Spinal cord (tissue), 10 donors: ENCODE measurements around the gene PEPD. TPM values are rescaled to one million over a fixed set of nuclear protein-coding genes. Genes with fewer than 3 reads are reported as not detected.
"Not testable (repeated sequence)": the region's sequence is repeated elsewhere in the genome, so short reads cannot be mapped to it uniquely, and the experiment has no call there.

Experiments
- DNase-seq, 6 donors: peaks; one replicate each; pipeline versions ENCODE4 v3.0.0 to v3.0.0-alpha.2; 2013 to 2015; ENCODE audit warnings: low spot score in 6 of 6, low read depth in 4 of 6
- H3K27ac ChIP-seq: one replicate; pipeline ENCODE4 v1.5.1; 2013; ENCODE audit warnings: low read depth, low read length, control low read depth
- H3K27me3 ChIP-seq: one replicate; pipeline ENCODE4 v1.6.1; 2013; ENCODE audit warnings: low read length; ENCODE audit not compliant: control insufficient read depth, insufficient read depth
- H3K36me3 ChIP-seq: one replicate; pipeline ENCODE4 v1.6.1; 2013; ENCODE audit warnings: low read length; ENCODE audit not compliant: control insufficient read depth, insufficient read depth
- H3K4me1 ChIP-seq: one replicate; pipeline ENCODE4 v1.6.1; 2013; ENCODE audit warnings: low read length; ENCODE audit not compliant: control insufficient read depth, insufficient read depth
- H3K4me3 ChIP-seq: one replicate; pipeline ENCODE4 v1.5.1; 2013; ENCODE audit warnings: low read depth, low read length, control low read depth
- H3K9me3 ChIP-seq: one replicate; pipeline ENCODE4 v1.6.1; 2013; ENCODE audit warnings: low read length; ENCODE audit not compliant: control insufficient read depth, insufficient read depth
- WGBS: methylation state at CpG from one replicate; pipeline ENCODE4 v1.1.5; 2013; ENCODE audit warnings: missing lambda C conversion rate; ENCODE audit not compliant: insufficient coverage; 5-methylcytosine and 5-hydroxymethylcytosine counted together
- polyA plus RNA-seq, 2 donors: library from polyadenylated mRNA; unstranded; fragments of 120-200 nt; gene quantifications; one replicate each; pipeline ENCODE4 v1.2.1, GENCODE V29; 2013; ENCODE audit not compliant: insufficient read length in 2 of 2
- total RNA-seq, 2 donors: library from RNA; depleted of rRNA in 1 of 2; stranded (reverse); fragments of 120-200 nt in 1 of 2; fragments of >200 nt in 1 of 2; gene quantifications; one replicate each; pipeline versions ENCODE4 v1.2.3 to v1.2.4, GENCODE V29; 2013 to 2014
- donor health status: healthy.

The PEPD gene
- total and polyA plus RNA-seq, 4 donors = 30.0 to 62.6 (median 48.6) TPM

DNA sequence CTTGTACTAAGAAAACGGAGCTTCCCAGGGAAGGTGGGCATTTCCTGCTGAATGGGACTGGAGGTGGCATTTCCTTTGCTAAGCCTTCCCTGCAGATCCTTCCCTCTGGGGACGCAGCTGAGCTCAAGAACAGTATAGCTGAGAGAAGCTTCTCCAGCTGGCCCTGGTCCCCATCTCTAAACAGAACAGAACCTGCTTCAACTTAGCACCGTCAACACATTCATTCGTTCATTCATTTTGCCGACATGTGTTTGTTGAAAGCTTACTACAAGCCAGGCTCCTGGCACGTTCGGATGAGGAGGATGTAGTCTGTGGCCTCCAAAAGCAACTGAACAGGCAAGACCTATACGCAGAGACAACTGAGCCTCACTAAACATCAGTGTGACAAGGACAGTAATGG, 36.6 kb upstream of the PEPD start:
- H3K9me3 ChIP-seq = no peaks in the 10 kb centered on the region
- WGBS = 71% methylated on average over 4 of the region's 8 CpGs
- no peaks in the 10 kb centered on the region for H3K27me3 ChIP-seq
- H3K4me3 ChIP-seq = no peak overlapping the region
- H3K4me1 ChIP-seq = peaks cover 21% of the 10 kb centered on the region
- no peak overlapping the region for H3K27ac ChIP-seq
- H3K36me3 ChIP-seq = no peaks in the 10 kb centered on the region
- DNase-seq = peak in 1 of 6 donors; percentile 72

- H3K27me3 ChIP-seq = no peaks in the 10 kb centered on the region
- DNase-seq = peak in 2 of 6 donors; percentile 37 to 68
- H3K27ac ChIP-seq = no peak overlapping the region
- H3K36me3 ChIP-seq = no peaks in the 10 kb centered on the region
- no peaks in the 10 kb centered on the region for H3K9me3 ChIP-seq
- no peak overlapping the region for H3K4me3 ChIP-seq
- 69% methylated on average over 9 of the region's 13 CpGs for WGBS
- peaks cover 21% of the 10 kb centered on the region for H3K4me1 ChIP-seq
These were observed 36.1 kb upstream of the PEPD start for GRCh38 chr19:33557720-33558119.

GRCh38 chr19:33557196-33557595, 35.6 kb upstream of the PEPD start:
- WGBS = 32% methylated on average over 6 of the region's 10 CpGs
- Histone ChIP-seq H3K27me3 (no peaks in the 10 kb centered on the region), H3K27ac (no peak overlapping the region), H3K9me3 (no peaks in the 10 kb centered on the region), H3K4me1 (peaks cover 21% of the 10 kb centered on the region), H3K4me3 (no peak overlapping the region), H3K36me3 (no peaks in the 10 kb centered on the region)
- peak in 2 of 6 donors; percentile 75 to 79 for DNase-seq

- WGBS = 64% methylated on average over 2 of the region's 4 CpGs
- Histone ChIP-seq H3K36me3 (no peaks in the 10 kb centered on the region), H3K4me3 (no peak overlapping the region), H3K27me3 (no peaks in the 10 kb centered on the region), H3K4me1 (peaks cover 21% of the 10 kb centered on the region), H3K9me3 (no peaks in the 10 kb centered on the region), H3K27ac (no peak overlapping the region)
- DNase-seq = no peak
These were observed 34.7 kb upstream of the PEPD start for GRCh38 chr19:33556261-33556660.

DNA sequence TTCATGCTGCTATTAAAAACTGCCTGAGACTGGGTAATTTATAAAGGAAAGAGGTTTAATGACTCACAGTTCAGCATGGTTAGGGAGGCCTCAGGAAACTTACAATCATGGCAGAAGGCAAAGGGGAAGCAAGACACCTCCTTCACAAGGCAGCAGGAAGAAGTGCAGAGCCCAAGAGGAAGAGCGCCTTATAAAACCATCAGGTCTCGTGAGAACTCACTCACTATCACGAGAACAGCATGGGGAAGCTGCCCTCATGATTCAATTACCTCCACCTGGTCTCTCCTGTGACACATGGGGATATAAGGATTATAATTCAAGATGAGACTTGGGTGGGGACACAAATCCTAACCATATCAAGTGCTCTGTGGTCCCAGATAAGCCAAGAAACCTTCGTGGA, 34.1 kb upstream of the PEPD start:
- H3K36me3 ChIP-seq, H3K27me3 ChIP-seq, DNase-seq, H3K27ac ChIP-seq, H3K4me3 ChIP-seq, H3K9me3 ChIP-seq: not testable (repeated sequence)
- H3K4me1 ChIP-seq = peaks cover 21% of the 10 kb centered on the region
- WGBS = no CpG with 5 or more reads among the region's 4 CpGs

GRCh38 chr19:33554821-33555220, 33.2 kb upstream of the PEPD start:
- Histone ChIP-seq H3K9me3 (no peaks in the 10 kb centered on the region), H3K4me1 (peaks cover 21% of the 10 kb centered on the region), H3K4me3 (no peak overlapping the region), H3K36me3 (no peaks in the 10 kb centered on the region), H3K27ac (no peak overlapping the region), H3K27me3 (no peaks in the 10 kb centered on the region)
- no peak for DNase-seq
- WGBS = 86% methylated on average over 4 of the region's 7 CpGs

DNA sequence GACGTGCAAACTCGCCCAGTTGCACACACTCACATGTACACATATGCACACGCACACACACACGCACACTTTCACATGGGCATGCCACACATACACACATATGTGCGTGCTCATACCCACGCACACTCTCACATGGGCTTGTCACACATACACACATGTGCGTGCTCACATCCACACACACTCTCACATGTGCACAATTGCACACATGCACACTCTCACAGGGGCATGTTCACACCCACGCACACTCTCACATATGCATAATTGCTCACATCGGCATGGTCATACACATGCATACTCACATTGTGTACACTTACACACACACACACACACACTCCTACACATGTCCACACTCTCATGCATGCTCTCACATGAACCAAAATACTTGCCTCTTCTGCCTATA, 32.8 kb upstream of the PEPD start:
- no peak for DNase-seq
- Histone ChIP-seq H3K9me3 (no peaks in the 10 kb centered on the region), H3K4me1 (peaks cover 21% of the 10 kb centered on the region), H3K36me3 (no peaks in the 10 kb centered on the region), H3K27me3 (no peaks in the 10 kb centered on the region), H3K4me3 (no peak overlapping the region), H3K27ac (no peak overlapping the region)
- WGBS = 95% methylated on average over 9 of the region's 9 CpGs

- WGBS = 90% methylated on average over 13 of the region's 17 CpGs
These were observed 32.1 kb upstream of the PEPD start for GRCh38 chr19:33553530-33554310.

DNA sequence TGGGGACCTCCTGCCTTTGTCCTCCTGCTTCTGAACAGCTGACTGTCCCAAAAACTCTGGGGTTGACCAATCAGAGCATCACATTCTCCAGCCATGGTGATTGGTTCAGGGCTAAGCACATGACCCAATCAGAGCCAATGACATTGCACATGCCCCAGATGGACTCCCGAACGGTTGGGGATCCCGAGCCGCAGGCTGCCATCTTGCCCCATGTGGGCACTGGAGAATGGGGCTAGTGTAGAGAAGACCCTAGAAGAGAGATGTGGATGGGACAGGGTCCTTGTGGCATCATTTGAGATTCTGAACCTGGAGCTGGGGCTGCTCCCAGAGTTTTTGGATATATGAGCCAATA, 31.3 kb upstream of the PEPD start:
- H3K4me1 ChIP-seq = peaks cover 11% of the 10 kb centered on the region
- no peak for DNase-seq
- H3K4me3 ChIP-seq = no peak overlapping the region
- WGBS = 95% methylated on average over 4 of the region's 4 CpGs
- no peak overlapping the region for H3K27ac ChIP-seq
- no peaks in the 10 kb centered on the region for H3K36me3 ChIP-seq
- no peaks in the 10 kb centered on the region for H3K27me3 ChIP-seq
- no peaks in the 10 kb centered on the region for H3K9me3 ChIP-seq

More at GRCh38 chr19:33553530-33554310, 32.1 kb upstream of the PEPD start:
- H3K27me3 ChIP-seq = no peaks in the 10 kb centered on the region
- DNase-seq = no peak
- H3K27ac ChIP-seq = no peak overlapping the region
- no peak overlapping the region for H3K4me3 ChIP-seq
- H3K36me3 ChIP-seq = no peaks in the 10 kb centered on the region
- H3K4me1 ChIP-seq = peaks cover 18% of the 10 kb centered on the region
- no peaks in the 10 kb centered on the region for H3K9me3 ChIP-seq

GRCh38 chr19:33552191-33552927, 30.8 kb upstream of the PEPD start:
- peaks cover 7% of the 10 kb centered on the region for H3K4me1 ChIP-seq
- WGBS = 94% methylated on average over 5 of the region's 18 CpGs
- no peaks in the 10 kb centered on the region for H3K36me3 ChIP-seq
- no peak for DNase-seq
- H3K4me3 ChIP-seq = no peak overlapping the region
- no peaks in the 10 kb centered on the region for H3K9me3 ChIP-seq
- no peak overlapping the region for H3K27ac ChIP-seq
- no peaks in the 10 kb centered on the region for H3K27me3 ChIP-seq
